UCSD-AML1 (cell line): Measurements from ENCODE around the gene SF3B5.
"Not testable (repeated sequence)": the region's sequence is repeated elsewhere in the genome, so short reads cannot be mapped to it uniquely, and the experiment has no call there.

Experiments used
- DNase-seq: peaks from one replicate; lab custom pipeline; 2025; ENCODE audit not compliant: unreplicated experiment; lab: John Stamatoyannopoulos, UW

SF3B5 gene

DNA sequence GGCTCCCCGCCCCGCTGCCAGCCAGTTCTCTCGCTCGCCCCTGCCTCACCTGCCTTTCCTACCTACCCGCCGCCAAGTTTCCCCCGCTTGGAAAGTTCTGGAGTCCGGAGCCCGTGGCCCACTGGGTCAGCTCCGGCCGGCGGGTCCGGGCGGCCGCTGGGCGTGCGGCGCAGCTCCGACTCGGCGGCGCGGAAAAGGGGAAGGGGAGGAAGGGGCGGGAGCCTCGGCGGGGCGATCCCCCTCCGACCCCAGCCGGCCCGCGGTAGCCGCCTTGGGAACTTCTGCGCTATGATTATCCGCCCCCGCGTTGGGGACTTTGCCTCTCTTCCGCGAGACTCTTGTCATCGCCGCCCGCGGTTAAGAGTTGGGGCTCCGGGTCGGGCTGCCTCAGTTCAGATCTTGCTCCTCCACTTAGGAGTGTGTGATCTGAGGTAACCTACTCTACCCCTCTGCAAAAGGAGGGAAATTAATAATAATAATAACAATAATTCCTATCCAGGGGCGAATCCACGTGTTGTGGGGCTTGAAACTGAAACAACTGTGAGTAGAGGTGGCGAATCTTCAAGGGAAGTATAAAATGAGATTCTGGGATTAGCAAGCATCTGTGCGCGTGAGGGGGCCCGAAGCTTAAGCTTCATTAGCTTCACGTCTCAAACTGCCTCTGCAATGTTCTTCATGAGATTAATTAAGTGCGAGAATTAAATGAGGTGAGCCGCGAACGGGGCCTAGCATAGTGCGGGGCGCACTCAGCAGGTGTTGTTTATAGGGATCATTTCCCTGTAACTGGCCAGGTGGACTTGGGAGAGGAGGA, 30.8 kb downstream of the SF3B5 start:
- peak; percentile 34 for DNase-seq

DNA sequence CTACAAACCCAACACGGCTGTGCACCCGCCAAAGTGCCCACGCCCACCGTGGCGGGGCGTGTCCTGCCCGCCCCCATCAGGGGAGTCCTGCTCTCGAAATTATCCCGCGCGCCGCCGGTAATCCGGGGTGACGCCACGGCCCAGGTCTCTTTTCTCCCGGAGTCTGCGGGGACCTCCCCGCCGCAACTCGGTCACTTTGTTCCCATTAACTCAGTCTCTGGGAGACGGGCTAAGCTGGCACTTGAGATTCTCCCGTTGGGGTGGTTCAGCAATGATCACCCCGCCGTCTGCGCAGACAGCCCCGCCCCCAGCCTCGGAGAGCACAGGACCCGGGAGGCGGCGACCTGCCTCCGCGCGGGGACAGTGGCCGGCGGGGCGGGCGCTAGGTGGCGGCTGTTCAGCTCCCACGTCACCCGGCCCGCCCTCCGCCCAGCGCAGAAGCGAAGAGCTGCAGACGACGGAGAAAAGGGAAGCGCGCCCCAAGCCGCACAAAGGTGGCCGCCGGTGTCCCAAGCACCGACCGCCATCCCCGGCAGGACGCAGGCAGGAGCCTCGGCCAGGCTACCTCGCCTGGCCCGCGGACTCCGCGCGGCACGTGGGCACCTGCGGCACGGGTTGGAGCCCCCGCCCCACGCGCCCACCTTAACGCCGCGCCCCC, 31.5 kb downstream of the SF3B5 start:
- DNase-seq = peak; percentile 87

DNA sequence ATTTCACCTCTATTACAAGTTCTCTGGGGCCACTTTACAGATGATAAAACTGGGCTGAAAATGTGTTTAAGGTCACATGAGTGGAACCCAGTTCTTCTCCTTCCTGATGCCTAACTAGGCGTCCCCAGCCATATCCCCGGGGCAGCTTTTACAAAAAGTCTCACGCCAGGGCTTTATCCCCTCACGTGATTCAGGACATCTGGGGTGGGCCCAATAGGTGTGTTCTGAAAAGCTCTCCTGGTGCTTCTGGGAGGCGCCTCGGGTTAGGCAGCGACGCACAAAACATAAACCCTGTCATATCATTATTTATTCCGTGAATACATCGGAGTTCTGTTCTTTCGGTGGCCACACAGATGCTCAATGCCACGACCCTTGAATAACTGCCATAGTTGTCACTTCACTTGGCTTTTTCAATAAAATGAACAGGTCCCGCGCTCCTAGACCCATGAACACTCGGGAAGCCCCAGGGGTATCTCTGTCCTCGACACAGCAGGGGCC, 32.1 kb downstream of the SF3B5 start:
- no peak for DNase-seq

DNA sequence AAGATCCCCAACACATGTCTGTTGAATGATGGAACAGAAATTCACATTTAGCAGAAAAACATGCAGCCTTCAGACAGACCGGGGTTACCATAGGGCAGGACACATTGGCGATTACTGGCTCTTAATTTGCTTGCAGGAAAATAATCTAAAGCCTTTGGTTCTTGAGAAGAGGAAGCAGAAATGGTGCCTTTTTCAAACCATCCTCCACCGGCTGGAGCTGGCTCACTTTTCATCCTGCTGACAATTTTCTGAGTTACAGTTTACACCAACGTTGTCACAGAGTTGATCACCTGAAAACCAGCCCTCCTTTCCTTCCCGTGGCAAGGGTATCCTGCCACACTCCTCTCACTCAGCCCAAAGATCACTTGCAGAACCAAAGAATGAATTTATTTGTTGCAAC, 32.6 kb downstream of the SF3B5 start:
- no peak for DNase-seq

DNA sequence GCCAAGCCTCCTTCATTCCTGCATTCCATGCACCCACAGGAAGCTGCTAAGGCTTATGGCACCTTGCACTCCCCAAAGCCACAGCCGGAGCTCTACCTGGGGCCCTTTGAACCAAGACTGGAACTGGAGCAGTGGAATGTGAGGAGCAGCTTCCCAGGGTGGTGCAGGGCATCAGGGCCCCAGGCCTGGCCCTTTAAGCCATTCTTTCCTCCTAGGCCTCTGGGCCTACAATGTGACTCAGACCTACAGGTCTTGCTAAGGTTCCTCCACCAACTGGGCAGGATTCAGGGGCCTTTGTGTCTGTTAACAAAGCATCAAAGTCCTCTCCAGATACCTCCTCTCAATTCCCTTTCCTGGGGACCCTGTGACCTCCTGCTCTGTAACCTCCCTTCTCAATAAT, 36.2 kb downstream of the SF3B5 start:
- no peak for DNase-seq

DNA sequence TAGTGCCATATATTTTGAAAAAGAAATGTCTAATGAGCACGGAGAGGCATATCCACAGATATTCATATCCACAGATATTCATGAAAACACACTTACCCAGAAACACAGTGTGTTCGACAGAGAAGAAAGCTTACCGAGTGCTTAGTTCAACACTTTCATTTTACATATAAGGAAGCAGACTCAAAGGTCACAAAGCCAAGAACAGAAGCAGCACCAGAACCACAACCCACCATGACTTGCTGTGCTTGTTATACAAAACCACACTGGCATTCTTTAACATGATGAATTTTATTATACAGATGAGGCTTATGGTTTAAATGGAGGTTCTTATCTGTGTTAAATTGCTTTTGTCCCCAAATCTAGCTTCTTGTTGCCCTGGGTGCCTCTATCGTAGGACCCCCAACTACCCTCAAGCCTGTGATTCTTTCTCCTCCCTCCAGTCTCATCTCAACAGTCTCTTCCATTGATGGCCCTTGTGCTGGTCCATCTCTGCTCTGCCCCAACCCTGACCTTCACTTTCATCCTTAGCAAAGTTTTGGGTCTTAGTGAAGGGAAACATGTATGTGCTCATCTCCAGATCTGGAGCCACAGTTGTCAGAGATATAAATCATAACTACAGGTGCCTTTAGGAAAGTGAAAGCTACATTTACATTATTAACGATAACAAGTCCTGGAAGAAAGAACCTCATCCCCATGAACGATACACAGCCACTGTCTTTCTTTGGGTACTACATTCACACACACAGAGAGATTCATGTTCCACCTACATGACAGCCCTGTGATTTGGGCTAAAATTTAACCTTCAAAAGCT, 40.0 kb downstream of the SF3B5 start:
- no peak for DNase-seq

DNA sequence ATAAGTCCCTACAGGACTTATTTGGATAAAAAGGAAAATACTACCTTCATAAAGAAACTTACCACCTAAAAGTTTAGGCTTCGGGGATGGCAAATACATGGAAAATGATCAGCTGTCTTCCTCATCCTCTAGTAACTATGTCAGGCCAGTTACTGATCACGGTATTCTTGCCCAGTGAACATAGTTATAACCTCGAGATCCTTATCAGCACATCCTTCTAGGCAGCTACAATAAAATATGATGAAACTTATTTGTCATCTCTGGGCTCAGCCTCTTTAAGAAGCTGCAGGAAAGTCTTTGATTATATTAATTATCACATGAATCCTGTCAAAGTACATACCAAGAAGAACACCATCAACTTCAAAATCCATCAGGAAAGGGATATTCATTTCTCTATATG, 41.8 kb downstream of the SF3B5 start:
- DNase-seq = no peak

DNA sequence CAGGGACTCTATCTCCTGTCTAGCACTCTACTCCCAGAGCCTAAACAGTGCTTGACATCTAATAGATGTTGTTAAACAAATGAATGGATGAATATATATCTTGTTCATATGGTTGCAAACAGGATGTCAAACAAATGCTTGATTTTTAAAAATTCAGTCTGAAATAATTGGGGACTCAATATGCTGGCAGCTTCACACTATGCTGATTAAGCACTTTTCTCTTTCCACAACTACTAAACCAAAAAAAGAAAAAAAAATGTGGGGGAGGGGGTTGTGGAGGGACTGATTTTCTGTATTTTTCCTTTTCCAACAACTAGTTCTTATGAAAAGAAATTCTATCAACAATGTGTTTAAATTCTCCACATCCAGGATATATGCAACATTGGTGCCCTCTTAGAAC, 42.9 kb downstream of the SF3B5 start:
- DNase-seq = no peak

DNA sequence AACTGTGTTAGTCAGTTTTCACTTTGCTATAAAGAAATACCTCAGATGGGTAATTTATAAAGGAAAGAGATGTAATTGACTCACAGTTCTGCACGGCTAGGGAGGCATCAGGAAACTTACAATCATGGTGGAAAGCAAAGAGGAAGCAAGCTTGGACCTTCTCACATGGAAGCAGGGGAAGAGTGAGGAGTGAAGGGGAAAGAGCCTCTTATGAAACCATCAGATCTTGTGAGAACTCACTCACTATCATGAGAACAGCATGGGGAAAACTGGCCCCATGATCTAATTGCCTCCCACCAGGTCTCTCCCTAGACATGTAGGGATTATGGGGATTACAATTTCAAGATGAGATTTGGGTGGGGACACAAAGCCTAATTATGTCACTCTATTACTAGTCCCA, 46.0 kb downstream of the SF3B5 start:
- DNase-seq = no peak

DNA sequence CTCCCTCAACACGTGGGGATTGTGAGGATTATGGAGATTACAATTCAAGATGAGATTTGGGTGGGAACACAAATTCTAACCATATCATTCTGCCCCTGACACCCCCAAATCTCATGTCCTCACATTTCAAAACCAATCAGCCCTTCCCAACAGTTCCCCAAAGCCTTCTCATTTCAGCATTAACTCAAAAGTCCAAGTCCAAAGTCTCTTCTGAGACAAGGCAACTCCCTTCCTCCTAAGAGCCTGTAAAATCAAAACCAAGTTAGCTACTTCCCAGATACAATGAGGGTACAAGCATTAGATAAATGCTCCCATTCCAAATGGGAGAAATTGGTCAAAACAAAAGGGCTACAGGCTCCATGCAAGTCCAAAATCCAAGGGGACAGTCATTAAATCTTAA, 47.7 kb downstream of the SF3B5 start:
- DNase-seq = no peak

DNA sequence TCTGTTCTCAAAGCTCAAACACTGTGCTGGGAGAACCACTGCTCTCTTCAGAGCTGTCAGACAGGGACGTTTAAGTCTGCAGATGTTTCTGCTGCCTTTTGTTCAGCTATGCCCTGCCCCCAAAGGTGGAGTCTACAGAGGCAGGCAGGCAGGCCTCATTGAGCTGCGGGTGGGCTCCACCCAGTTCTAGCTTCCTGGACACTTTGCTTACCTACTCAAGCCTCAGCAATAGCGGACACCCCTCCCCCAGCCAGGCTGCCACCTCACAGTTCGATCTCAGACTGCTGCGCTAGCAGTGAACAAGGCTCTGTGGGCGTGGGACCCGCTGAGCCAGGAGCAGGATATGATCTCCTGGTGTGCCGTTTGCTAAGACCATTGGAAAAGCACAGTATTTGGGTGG, 48.7 kb downstream of the SF3B5 start:
- not testable (repeated sequence) for DNase-seq

DNA sequence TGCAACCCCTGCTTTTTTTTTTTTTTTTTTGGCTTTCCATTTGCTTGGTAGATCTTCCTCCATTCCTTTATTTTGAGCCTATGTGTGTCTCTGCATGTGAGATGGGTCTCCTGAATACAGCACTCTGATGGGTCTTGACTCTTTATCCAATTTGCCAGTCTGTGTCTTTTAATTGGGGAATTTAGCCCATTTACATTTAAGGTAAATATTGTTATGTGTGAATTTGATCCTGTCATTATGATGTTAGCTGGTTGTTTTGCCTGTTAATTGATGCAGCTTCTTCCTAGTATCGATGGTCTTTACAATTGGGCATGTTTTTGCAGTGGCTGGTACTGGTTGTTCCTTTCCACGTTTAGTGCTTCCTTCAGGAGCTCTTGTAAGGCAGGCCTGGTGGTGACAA, 50.4 kb downstream of the SF3B5 start:
- DNase-seq = not testable (repeated sequence)
